Superior temporal gyrus (tissue), 1 donor: ENCODE data around the gene SLC22A15.
"Not testable (repeated sequence)": the region's sequence is repeated elsewhere in the genome, so short reads cannot be mapped to it uniquely, and the experiment has no call there.

Experiments
- DNase-seq: peaks from one replicate; pipeline ENCODE4 v3.0.0-alpha.2; 2016; ENCODE audit errors: extremely low spot score

Gene SLC22A15

GRCh38 chr1:115980998-115981993 lies 5.0 kb downstream of the SLC22A15 start:
- DNase-seq = peak; percentile 83

GRCh38 chr1:115982400-115982799 lies 6.1 kb downstream of the SLC22A15 start:
- DNase-seq = no peak

GRCh38 chr1:115983584-115983983 lies 7.3 kb downstream of the SLC22A15 start:
- no peak for DNase-seq

- no peak for DNase-seq
These were observed 11.3 kb downstream of the SLC22A15 start for GRCh38 chr1:115987623-115988022.

- DNase-seq = no peak
These were observed 12.6 kb downstream of the SLC22A15 start for GRCh38 chr1:115988953-115989352.

- DNase-seq = no peak
These were observed 13.4 kb downstream of the SLC22A15 start for GRCh38 chr1:115989699-115990098.

GRCh38 chr1:115991909-115992308 lies 15.6 kb downstream of the SLC22A15 start:
- DNase-seq = peak; percentile 45

GRCh38 chr1:115997921-115998320 lies 21.6 kb downstream of the SLC22A15 start:
- DNase-seq = not testable (repeated sequence)

GRCh38 chr1:116001739-116002487 lies 25.6 kb downstream of the SLC22A15 start:
- no peak for DNase-seq

- DNase-seq = peak; percentile 79
These were observed 26.6 kb downstream of the SLC22A15 start for GRCh38 chr1:116002781-116003420.

GRCh38 chr1:116003823-116004222 lies 27.5 kb downstream of the SLC22A15 start:
- DNase-seq = no peak

- DNase-seq = no peak
These were observed 30.2 kb downstream of the SLC22A15 start for GRCh38 chr1:116006486-116006964.

- DNase-seq = peak; percentile 90
These were observed 32.5 kb downstream of the SLC22A15 start for GRCh38 chr1:116008656-116009390.

- DNase-seq = peak; percentile 75
These were observed 36.4 kb downstream of the SLC22A15 start for GRCh38 chr1:116012716-116013115.

- no peak for DNase-seq
These were observed 39.4 kb downstream of the SLC22A15 start for GRCh38 chr1:116015679-116016078.

GRCh38 chr1:116018007-116018406 lies 41.7 kb downstream of the SLC22A15 start:
- DNase-seq = no peak

GRCh38 chr1:116019653-116020253 lies 43.4 kb downstream of the SLC22A15 start:
- no peak for DNase-seq

- DNase-seq = peak; percentile 87
These were observed 44.5 kb downstream of the SLC22A15 start for GRCh38 chr1:116020668-116021272.

GRCh38 chr1:116024626-116025025 lies 48.3 kb downstream of the SLC22A15 start:
- DNase-seq = no peak

GRCh38 chr1:116026631-116027030 lies 50.3 kb downstream of the SLC22A15 start:
- no peak for DNase-seq
